ENCODE data around the gene NOL11.
"Not testable (repeated sequence)": the region's sequence is repeated elsewhere in the genome, so short reads cannot be mapped to it uniquely, and the experiment has no call there.

Gene NOL11

DNA sequence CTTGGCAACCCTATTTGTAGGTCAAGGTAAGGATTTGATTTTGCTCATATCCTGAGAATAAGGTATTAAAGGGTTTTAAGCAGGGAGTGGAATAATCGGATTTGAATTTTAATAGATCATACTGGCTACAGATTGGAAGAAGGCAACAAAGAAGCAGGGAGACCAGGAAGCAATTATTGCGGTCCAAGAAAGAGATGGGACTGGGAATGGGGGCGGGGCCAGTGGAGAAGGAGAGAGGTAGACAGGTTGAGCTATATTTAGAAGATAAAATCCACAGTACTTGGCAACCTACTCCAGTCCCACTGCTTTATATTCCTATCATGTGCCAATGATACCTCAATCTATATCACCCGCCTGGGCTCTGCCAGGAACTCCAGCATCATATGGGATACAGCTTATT is 5.8 kb upstream of the NOL11 start:
- no peak for DNase-seq

DNA sequence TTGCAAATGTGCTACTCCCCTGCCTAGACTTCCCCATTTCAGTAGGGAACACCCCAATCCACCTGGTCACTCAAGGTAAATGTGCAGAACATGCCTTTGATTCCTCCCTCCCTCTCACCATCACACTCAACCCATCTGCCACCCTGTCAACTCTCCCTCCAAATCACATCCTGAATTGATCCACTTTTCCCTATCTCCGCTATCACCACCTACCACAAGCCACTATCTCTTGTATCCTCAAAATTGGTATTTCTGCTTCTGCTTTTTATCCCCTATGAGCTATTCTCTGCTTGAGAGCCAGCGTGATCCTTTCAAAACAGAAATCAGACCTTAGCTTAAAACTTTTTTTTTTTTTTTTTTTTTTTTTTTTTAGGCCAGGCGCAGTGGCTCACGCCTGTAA is 5.4 kb upstream of the NOL11 start:
- DNase-seq = no peak

DNA sequence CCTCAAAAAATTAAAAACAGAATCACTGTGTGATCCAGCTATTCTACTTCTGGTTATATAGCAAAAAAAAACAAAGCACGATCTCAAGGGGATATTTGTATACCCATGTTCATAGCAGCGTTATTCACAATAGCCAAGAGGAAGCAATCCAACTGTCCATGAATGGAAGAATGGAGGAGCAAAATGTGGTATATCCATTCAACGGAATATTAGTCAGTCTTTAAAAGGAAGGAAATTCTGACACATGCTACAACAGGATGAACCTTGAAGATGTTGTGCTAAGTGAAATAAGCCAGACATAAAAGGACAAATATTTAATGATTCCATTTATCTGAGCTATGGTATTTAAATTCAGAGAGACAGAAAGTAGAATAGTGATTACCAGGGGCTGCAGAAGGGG is 4.6 kb upstream of the NOL11 start:
- no peak for DNase-seq

DNA sequence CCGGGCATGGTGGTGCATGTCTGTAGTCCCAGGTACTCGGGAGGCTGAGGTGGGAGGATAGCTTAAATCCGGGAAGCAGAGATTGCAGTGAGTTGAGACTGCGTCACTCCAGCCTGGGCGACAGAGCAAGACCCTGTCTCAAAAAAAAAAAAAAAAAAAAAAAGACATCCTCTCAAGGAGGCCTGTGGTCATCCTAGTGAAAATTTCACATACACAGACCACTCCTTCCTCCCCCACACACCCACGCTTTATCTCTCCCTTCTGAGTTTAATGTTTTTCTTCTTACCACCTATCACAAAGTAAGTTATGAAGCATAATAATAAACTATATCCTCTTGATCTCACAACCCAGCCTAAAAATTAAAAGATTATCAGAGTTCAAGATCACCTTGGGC is 1.3 kb upstream of the NOL11 start:
- no peak for DNase-seq

GRCh38 chr17:67717192-67717623 is 528 bp upstream of the NOL11 start:
- DNase-seq = no peak

GRCh38 chr17:67718325-67718941 is 697 bp downstream of the NOL11 start:
- peak; percentile 61 for DNase-seq

GRCh38 chr17:67725373-67725791 is 7.6 kb downstream of the NOL11 start:
- no peak for DNase-seq

DNA sequence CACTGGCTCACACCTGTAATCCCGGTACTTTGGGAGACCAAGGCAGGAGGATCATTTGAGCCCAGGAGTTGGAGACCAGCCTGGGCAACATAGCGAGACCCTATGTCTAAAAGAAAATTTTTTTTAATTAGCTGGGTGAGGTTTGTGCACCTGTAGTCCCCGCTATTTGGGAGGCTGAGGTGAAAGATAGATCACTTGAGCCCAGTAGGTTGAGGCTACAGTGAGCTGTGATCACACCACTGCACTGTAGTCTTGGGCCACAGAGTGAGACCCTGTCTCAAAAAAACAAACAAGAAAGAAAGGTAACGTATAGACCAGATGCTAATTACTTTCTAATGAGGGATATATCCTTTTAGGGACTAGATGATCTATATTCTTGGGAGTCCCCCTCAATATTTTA is 8.1 kb downstream of the NOL11 start:
- DNase-seq = no peak

DNA sequence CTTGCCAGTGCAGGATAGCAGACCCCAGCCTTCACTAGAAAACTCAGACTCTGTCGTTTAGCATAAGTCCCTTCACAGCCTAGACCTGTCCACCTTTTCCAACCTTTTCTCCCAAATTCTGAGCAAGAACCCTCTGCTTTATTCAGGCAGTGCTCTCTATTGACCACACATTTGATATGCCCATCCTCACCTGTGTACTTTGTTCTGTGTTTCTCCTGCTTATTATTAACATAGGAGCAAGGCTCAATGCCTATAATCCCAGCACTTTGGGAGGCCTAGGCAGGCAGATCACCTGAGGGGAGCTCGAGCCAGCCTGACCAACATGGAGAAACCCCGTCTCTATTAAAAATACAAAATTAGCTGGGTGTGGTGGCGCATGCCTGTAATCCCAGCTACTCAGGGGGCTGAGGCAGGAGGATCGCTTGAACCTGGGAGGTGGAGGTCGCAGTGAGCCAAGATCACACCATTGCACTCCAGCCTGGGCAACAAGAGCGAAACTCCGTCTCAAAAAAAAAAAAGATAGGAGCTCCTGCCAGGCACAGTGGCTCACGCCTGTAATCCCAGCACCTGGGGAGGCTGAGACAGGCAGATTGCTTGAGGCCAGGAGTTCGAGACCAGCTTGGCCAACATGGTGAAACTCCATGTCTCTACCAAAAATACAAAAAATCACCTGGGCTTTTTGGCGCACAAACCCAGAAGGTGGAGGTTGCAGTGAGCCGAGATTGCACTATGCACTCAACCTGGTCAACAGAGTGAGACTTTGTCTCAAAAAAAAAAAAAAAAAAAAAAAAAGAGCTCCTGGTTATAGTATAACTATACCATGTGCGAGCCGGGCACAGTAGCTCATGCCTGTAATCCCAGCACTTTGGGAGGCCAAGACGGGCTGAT is 9.7 kb downstream of the NOL11 start:
- not testable (repeated sequence) for DNase-seq

- DNase-seq = no peak
These were observed 12.2 kb downstream of the NOL11 start for GRCh38 chr17:67729903-67730302.

GRCh38 chr17:67730731-67731130 is 13.0 kb downstream of the NOL11 start:
- DNase-seq = no peak

- no peak for DNase-seq
These were observed 15.7 kb downstream of the NOL11 start for GRCh38 chr17:67733449-67733848.

DNA sequence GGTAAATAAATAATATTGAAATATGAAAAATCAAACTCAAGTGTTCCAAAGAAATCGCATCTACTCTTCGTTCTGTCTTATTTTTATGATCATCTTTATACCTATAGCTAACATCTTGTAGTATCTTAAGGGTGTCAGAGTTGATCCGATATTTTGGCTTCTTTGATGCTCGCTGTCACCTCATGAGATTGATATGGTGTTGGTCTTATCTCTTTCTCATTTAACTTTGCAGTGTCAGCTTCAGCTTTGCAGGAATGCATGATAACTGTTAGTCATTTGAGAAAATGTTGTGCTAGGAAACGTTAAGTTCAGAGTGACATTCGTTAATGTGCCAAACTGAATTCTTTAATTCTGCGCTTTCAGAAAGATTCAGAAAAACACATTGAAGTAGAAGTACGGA is 19.4 kb downstream of the NOL11 start:
- DNase-seq = no peak

DNA sequence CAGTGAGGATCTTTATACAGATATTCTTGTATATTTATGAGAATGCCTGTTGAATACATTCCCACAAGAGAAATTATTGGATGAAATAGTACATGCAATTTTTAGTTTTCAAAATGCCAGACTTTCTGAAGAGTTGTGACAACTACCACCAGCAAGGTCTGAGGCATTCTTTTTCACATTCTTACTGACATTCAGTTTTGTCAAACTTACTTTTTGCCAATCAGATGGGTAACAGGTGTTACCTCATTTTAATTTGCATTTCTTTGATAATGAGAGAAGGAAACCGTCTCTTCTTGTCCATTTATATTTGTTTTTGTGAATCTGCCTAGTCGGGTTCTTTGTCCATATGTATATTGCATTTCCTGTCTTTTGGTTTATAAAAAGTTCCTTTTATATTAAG is 24.3 kb downstream of the NOL11 start:
- DNase-seq = no peak

DNA sequence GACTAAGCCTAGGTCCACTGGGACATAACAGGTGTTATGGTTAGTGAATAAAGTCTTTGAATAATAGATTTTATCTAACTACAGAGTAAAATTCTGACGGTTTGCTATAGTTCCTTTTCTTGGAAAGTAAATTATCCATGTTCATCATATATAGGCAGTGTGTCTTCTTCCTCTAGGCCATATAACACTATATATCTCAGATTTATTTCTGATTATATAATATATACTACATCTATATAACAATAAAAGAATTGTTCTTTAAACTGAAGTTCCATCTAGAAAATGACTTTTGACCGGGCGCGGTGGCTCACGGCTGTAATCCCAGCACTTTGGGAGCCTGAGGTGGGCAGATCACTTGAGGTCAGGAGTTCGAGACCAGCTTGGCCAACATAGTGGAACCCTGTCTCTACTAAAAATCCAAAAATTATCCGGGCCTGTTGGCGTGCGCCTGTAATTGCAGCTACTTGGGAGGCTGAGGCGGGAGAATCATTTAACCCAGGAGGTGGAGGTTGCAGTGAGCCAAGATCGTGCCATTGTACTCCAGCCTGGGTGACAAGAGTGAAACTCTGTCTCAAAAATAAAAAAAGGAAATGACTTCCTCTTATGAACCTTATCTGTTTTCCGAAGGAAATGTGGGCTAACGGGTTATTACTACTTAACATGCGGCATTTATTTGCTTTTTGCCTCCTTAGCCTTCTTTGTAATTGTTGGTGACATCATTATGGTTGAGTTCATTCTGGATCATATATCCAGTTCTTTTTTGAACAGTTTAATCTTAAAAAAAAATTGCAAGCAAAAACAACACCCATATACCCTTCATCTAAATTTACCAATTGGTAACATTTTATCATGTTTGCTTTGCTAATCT is 29.2 kb downstream of the NOL11 start:
- no peak for DNase-seq

DNA sequence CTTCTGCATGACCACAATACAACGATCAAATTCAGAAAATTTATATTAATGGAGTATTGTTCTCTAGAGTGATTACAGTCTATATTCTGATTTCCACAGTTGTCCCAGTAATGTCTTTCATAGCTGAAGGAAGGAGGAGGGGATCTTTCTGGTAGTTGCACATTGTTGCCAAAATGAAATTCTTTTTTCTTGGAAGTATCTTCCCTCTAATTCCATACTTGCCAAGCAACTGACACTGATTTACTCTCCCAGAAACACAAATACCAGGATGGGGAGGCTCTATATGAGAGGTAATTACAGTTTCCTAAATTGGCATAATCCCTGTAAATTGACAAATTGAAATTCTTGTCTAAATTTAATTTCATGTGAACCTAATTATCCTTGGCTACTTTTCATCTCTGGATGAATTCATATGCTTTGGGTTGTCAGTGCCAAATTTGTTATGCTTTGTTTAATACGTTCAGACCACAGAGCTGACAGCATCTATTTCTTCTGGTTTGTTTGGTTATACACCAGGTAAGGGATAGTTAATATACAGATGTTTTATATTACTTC is 30.0 kb downstream of the NOL11 start:
- no peak for DNase-seq

GRCh38 chr17:67750067-67750466 is 32.3 kb downstream of the NOL11 start:
- no peak for DNase-seq

GRCh38 chr17:67751101-67752074 is 33.7 kb downstream of the NOL11 start:
- DNase-seq = no peak

DNA sequence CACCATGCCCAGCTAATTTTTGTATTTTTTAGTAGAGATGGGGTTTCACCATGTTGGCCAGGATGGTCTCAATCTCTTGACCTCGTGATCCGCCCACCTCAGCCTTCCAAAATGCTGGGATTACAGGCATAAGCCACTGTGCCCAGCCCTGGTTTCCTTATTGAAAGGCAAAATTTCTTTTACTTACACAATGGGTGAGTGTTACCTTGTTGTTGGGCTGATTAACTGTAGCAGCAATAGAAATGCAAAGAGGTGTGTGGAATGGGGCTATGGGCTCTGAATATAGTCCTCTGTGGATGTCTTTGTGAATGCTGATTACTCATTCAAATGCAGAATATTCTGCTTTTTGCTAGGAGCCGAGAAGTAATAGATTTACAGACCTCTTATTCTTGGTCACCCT is 34.4 kb downstream of the NOL11 start:
- DNase-seq = not testable (repeated sequence)

GRCh38 chr17:67753026-67753425 is 35.3 kb downstream of the NOL11 start:
- DNase-seq = no peak

GRCh38 chr17:67754001-67754400 is 36.3 kb downstream of the NOL11 start:
- DNase-seq = no peak

- DNase-seq = not testable (repeated sequence)
These were observed 37.0 kb downstream of the NOL11 start for GRCh38 chr17:67754686-67755085.
